ENCODE data around the gene ZNF419. TPM values are rescaled to one million over a fixed set of nuclear protein-coding genes. Genes with fewer than 3 reads are reported as not detected.
"Not testable (repeated sequence)": the region's sequence is repeated elsewhere in the genome, so short reads cannot be mapped to it uniquely, and the experiment has no call there.

The ZNF419 gene
- 1 to 10 TPM; 5.4 to 9.1 (median 7.8) TPM for total RNA-seq
- 1 to 10 TPM; 5.0 to 9.2 TPM for polyA plus RNA-seq
- long read RNA-seq, donor 1, partial matches to known transcripts, result 5 of 13 reads
- long read RNA-seq, donor 1, other reads (novel, unspliced or antisense), result 4 of 13 reads
- long read RNA-seq, donor 2, partial matches to known transcripts, result 2 of 15 reads
- long read RNA-seq, donor 2, other reads (novel, unspliced or antisense), result 4 of 15 reads
- long read RNA-seq, donor 3, partial matches to known transcripts, result 1 of 16 reads
- long read RNA-seq, donor 3, other reads (novel, unspliced or antisense), result 2 of 16 reads

DNA sequence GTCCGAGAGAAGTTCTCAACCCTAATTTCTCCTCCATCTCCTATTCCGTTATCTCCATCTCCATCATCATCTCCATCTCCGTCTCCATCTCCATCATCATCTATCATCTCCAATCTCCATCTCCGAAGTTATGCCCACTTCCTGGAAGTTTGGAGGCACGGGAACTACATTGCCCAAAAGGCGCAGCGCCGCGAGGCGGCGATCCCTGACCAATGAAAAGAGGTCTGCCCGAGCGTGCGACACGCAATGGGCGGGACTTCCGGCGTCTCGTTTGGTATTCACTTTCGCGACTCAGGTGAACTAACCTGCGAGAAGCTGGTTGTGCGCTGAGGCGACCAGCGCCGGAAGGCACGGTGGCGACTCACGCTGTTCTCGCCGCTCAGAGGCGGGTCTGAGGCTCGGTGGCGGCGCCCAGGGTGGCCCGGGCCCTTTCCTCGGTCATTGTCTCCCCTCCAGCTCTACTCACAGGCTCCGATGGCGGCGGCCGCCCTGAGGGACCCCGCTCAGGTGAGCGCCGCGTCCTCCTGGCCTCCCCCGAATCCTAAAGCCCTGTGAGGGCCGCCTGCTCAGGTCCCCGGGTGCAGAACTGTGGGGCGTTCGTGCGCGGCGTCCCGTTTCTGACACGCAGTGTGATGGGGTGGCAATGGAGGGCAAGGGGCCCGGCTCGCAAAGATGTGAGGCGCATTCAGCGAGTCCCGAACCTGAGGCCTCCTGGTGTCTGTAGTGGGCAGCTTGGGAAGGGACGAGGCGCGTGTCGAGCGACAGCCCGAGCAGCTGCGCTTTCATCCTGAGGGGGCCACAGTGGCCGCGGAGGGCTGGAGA, at the start of gene ZNF419:
ZNF419 (plus strand) TSS at position 274 of the 822 bp plus-strand sequence; CDS start at position 475, 201 bp downstream.
- TF ChIP-seq, protein P1, sequence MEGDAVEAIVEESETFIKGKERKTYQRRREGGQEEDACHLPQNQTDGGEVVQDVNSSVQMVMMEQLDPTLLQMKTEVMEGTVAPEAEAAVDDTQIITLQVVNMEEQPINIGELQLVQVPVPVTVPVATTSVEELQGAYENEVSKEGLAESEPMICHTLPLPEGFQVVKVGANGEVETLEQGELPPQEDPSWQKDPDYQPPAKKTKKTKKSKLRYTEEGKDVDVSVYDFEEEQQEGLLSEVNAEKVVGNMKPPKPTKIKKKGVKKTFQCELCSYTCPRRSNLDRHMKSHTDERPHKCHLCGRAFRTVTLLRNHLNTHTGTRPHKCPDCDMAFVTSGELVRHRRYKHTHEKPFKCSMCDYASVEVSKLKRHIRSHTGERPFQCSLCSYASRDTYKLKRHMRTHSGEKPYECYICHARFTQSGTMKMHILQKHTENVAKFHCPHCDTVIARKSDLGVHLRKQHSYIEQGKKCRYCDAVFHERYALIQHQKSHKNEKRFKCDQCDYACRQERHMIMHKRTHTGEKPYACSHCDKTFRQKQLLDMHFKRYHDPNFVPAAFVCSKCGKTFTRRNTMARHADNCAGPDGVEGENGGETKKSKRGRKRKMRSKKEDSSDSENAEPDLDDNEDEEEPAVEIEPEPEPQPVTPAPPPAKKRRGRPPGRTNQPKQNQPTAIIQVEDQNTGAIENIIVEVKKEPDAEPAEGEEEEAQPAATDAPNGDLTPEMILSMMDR (IDR thresholded peaks at IDR 0.05), result peak in 3 of 9 donors; percentile 23 to 40 (median 24)
- Histone ChIP-seq H3K36me3 (peaks cover 0 to 27% (median 8%) of the 10 kb centered on the region in 9 donors), H3K4me3 (peak within 1 kb of the TSS; percentile 64 to 100 (median 97)), H3K27ac (peak within 1 kb of the TSS; percentile 56 to 89 (median 76)), H3K4me1 (peaks cover 6 to 11% (median 8%) of the 10 kb centered on the region in 9 donors), H3K9me3 (peaks cover 0 to 15% (median 0%) of the 10 kb centered on the region in 11 donors)
- 1% methylated on average over 55 to 58 of the region's 69 CpGs for WGBS, 2 donors
- intact Hi-C loops (cut with DNase I); H3K27me3 ChIP-seq: not testable (repeated sequence)
- peak; percentile 97 to 99 (median 98) for ATAC-seq
- peak; percentile 92 to 94 for DNase-seq

DNA sequence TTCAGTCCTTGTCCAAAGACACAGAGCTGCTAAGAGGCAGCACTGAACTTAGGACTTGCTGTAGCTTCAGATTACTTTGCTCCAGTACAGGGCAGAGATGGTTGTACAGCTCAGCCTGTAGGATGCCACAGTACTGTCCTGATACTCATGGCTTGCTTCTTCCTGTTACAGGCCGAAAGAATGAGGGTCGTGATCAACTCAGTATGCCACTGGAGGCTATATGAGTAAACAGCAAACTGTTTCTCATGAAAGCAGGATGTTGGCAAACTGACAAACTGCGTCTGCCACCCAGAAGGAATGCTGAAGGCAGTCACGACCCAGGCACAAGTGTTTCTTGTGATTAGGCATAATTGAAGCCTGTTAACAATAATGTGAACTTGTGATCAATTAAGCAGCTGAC, 49.6 kb upstream of the ZNF419 start:
- DNase-seq (no peak), ATAC-seq (no peak)
- WGBS, 2 donors, result 57 to 70% methylated on average over 4 of the region's 4 CpGs
- H3K4me1 ChIP-seq, result peaks cover 8 to 26% (median 16%) of the 10 kb centered on the region in 9 donors
- H3K36me3 ChIP-seq, result peaks cover 0 to 22% (median 0%) of the 10 kb centered on the region in 9 donors
- peaks cover 0 to 43% (median 0%) of the 10 kb centered on the region in 11 donors for H3K9me3 ChIP-seq
- no peak overlapping the region for H3K27ac ChIP-seq
- TF ChIP-seq, protein P1 (IDR thresholded peaks at IDR 0.05), result no peak
- intact Hi-C loops (cut with DNase I), result loop anchor here in 1 of 10 donors (5.0 kb wide), 1 partner anchor 64 kb away; no protein-coding TSS in a partner anchor
- no peak overlapping the region for H3K4me3 ChIP-seq
- H3K27me3 ChIP-seq, result no peaks in the 10 kb centered on the region

DNA sequence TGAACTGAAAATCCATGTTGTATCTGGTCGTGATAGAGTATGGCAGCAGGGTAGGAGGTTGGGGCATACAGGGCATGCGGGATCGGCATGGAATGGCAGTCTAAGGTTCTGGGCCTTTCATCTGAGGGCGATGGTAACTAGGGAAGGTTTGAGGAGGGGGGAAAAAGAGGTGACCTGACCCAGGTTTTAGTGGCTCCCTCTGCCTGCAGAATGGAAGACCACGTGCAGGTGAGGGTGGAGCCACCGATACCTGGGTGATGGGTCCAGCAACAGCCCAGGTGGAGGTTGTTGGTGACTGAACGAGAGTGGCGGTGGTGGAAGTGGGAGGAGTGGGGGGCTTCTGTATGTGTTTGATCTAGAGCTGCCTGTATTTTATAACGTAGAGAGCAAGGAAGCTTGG, 48.6 kb upstream of the ZNF419 start:
- ATAC-seq, result no peak
- intact Hi-C loops (cut with DNase I), result loop anchor here in 1 of 10 donors (5.0 kb wide), 1 partner anchor 63 kb away; no protein-coding TSS in a partner anchor
- H3K4me3 ChIP-seq, result no peak overlapping the region
- no peaks in the 10 kb centered on the region for H3K27me3 ChIP-seq
- no peak overlapping the region for H3K27ac ChIP-seq
- peaks cover 0 to 32% (median 1%) of the 10 kb centered on the region in 9 donors for H3K36me3 ChIP-seq
- H3K4me1 ChIP-seq, result peaks cover 8 to 26% (median 16%) of the 10 kb centered on the region in 9 donors
- no peak for DNase-seq
- TF ChIP-seq, protein P1 (IDR thresholded peaks at IDR 0.05), result no peak
- 88 to 94% methylated on average over 9 of the region's 9 CpGs for WGBS, 2 donors
- peaks cover 0 to 53% (median 0%) of the 10 kb centered on the region in 11 donors for H3K9me3 ChIP-seq

Data from heart right ventricle (tissue), 16 donors.